HEK293T (cell line): ENCODE data around the gene PKD2L2.

Experiments
- ARNT ChIP-seq: fragments of 450-650 bp; IDR thresholded peaks from 2 replicates; pipeline ENCODE4 v1.6.1; 2017; ENCODE audit warnings: mild to moderate bottlenecking
- BHLHE40 ChIP-seq: fragments of 450-650 bp; IDR thresholded peaks from 2 replicates; pipeline ENCODE4 v1.6.1; 2016; ENCODE audit warnings: mild to moderate bottlenecking, moderate library complexity, borderline replicate concordance
- SP1 ChIP-seq: fragments of 450-650 bp; IDR thresholded peaks from 2 replicates; pipeline ENCODE4 v1.6.1; 2017
- SUZ12 ChIP-seq: fragments of 450-650 bp; IDR thresholded peaks from 2 replicates; pipeline ENCODE4 v1.6.1; 2016; ENCODE audit warnings: mild to moderate bottlenecking
- ZNF384 ChIP-seq: fragments of 450-650 bp; IDR thresholded peaks from 2 replicates; pipeline ENCODE4 v1.6.1; 2016

- TF ChIP-seq SP1 (no peak), BHLHE40 (no peak), ZNF384 (no peak), ARNT (no peak), SUZ12 (no peak)
Measured at GRCh38 chr5:137939331-137939730, 50.1 kb downstream of the PKD2L2 start.
